Smooth muscle cell of the brain vasculature (primary cell): ENCODE data around the gene ALOX15B.
"Not testable (repeated sequence)": the region's sequence is repeated elsewhere in the genome, so short reads cannot be mapped to it uniquely, and the experiment has no call there.

Experiments
- DNase-seq: peaks from one replicate; pipeline ENCODE4 v3.0.0-alpha.2; 2012; ENCODE audit warnings: low read depth, low spot score

The ALOX15B gene

DNA sequence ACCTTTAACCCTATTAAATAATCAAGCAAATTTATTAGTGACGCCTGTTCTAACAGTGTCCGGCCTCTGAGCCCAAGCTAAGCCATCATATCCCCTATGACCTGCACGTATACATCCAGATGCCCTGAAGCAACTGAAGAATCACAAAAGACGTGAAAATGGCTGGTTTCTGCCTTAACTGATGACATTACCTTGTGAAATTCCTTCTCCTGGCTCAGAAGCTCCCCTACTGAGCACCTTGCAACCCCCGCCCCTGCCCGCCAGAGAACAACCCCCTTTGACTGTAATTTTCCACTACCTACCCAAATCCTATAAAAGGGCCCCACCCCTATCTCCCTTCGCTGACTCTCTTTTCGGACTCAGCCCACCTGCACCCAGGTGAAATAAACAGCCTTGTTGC, 23.0 kb downstream of the ALOX15B start:
- not testable (repeated sequence) for DNase-seq

DNA sequence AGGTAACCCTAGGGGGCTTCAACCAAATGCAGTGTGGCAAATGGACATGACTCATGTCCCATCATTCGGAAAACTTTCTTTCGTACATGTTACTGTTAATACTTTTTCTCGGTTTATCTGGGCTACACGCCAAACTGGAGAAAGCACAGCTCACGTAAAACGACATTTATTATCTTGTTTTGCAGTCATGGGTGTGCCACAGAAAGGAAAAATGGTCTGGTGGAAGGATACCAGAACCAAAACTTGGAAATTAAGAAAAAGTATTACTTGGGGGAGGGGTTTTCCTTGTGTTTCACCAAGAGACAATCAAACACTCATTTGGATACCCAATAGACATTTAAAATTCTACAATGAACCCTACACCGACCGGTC, 23.6 kb downstream of the ALOX15B start:
- DNase-seq, result no peak

DNA sequence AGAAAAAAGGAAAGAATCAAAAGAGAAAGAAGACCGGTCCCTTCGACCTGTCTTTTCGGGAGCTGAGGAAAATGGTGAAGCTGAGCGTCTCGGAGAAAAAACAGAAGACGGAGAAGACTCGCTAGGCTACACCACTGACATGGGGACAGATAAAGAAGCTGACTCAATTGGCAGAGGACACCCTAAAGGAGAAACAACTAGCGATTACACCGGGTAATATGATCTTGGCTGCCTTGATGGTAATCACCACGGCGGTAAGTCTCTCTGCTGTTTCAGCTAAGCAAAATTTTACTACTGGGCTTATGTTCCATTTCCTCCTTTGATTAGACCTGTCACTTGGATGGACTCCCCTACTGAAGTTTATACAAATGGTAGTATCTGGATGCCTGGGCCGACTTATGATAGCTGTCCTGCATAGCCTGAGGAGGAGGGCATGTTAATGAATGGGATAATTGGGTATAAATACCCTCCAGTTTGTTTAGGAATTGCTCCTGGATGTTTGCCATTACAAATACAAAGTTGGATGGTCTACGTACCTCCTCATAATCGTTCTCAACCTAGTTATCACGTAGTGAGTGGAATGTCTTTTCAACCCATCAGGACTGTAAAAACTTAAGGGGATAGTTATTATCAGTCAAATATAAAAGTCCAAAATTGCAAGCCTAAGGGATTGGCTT, 24.1 kb downstream of the ALOX15B start:
- no peak for DNase-seq

DNA sequence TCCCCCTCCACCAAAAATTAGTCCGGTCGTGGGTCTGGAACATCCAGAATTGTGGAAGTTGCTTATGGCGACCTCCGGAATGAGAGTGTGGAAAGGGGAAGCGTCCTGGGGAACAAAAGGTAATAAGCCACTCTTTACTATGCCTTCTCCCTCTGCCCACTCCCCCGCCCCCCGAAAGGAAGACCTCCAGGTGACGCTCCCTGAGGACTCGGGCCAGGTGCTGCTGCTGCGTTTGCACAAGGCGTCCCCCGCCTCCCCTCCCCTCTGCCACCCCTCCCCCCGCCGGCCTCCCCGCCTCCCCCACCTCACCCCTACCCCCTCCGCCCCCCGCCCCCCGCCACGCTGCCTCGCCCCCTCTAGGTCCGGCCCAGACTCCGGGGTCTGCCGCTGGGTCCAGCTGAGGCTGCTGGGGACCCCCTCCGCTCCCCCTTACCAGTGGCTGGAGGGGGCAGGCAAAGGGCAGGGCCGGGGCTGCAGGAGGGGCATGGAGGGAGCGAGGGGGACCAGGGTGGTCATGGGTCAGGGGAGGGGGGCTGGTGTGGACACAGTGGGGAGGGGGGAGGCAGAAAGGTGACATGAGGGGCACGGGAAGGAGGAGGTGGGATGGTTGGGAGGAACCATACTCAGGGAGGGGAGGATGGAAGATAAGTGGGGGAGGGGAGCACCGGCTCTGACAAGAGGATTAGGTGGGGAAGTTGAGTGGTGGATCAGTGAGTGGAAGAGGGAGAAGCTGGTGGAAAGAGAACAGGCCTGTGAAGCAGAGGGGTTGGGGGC, 25.1 kb downstream of the ALOX15B start:
- DNase-seq, result no peak

DNA sequence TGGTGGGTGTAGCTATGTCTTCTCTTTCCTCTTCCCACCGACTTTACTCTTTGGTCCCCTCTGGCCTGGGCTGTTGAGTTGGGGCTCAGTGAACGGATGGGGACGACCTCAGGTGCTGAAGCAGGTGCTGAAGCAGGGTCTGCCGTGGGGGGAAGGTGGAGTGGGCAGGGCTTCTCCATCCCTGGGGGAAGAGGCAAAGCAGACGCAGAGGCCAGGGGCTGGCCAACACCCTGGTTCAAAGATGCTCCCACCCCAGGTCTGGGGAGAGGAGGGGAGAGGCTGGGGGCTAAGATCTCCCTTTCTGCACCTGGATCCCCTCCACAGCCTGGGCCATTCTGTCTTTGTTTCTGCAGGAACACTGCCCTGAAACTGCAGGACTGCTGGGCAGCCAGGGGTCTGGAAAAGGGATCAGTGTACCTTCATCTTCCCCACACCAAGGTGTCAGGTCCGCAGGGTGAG, 25.7 kb downstream of the ALOX15B start:
- no peak for DNase-seq

DNA sequence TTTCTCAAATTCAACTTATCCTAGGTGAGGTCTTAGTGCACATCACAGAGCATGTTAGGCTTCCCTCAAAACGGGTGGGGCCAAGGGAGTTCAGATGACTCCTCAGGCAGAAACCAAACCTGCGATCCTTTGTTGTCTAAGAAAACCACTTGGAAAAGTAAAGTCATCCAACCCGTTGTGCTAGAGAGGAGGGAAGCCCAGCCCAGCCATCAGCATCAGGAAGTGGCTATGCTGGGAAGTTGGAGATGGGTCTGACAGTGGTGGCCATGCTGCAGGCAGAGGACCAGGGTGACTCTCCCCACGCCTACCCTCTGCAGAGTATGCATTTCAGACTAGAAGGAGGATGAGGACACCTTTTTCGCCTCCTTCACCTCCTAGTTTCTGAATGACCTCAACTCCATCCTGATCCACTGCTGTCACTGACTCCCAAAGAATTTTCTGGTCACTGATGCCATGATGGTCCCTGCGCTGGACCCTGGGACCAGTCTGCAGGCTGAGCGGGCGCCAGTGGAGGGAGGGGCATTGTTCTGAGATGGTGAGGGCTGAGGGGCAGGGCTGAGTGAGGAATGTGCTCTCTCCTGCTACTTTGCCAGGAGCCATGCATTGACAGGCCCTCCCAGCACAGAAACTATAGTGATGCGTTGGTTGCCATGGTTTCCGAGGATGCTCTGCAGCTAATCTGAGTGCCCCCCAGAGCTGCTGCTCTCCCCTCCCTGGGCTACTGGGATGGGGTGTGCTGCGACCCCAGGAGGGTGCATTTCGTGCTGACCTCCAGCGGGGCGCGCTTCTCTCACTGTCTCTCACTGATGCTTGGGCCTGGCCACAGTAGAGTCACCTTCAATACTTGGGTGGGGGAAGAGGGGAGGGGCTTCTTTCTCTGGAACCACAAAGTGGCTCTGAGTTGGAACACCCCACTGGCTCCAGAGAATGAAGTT, 28.2 kb downstream of the ALOX15B start:
- no peak for DNase-seq

DNA sequence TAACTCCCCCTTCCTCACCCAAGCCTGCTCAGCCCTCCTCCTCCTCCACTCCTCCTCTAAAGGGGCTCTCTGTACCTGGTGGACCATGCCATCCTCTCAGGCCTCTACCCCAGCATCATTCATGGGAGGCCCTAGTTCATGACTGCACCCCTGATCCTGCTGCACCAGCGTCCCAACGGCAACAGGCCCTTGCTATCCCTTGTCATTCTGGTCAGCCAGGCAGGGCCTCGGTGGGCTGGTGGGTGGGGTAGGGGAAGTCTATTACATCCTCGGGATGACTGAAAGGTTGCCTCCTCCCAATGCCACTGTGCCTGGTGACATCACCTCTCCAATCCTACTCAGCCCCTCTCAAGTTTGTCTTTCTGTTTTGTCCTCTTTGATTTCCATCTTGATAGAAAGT, 28.9 kb downstream of the ALOX15B start:
- DNase-seq, result no peak

DNA sequence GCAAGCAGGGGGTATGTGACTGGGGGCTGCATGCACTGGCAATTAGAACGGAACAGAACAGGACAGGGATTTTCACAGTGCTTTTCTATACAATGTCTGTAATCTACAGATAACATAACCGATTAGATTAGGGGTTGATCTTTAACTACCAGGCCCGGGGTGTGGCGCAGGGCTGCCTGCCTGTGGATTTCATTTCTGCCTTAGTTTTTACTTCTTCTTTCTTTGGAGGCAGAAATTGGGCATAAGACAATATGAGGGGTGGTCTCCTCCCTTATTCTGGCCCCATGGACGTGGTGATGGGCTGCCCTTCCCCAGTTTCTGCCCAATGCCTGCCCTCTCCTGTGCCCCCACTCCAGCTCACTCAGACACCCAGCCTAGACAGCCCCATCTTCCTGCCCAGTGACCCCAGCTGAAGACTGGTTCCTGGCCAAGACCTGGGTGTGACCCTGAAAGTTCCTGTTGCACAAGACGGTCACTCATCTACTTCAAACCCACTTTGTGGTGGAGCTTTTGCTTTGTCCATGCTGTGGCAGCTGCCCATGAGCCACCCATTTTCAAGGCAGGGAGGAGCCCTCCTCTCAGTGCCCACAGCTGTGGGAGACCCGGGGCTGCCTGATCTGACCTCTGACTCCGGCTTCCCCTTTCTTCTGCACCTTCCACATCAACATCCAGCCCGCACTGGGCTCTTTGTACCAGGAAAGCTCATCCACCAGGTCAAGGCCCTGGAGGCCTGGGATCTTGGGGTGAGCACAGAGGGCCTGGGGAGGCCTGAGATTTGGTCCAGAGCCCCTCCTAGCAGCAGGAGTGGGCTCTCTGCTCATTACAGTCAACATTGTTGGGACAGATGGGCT, 30.1 kb downstream of the ALOX15B start:
- no peak for DNase-seq

DNA sequence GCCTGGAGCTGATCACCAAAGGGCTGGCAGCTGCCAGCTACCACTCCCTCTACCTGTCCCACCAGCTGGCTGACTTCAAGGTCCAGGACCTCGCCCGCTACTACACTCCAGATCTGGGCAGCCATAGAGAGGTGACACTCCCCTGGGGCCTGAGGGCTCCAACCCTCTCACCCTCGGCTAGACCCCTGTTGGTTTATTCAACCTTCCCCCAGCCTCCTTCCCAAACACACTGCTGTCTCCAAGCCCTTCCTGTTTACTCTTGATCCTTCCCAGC, 30.7 kb downstream of the ALOX15B start:
- DNase-seq, result no peak

DNA sequence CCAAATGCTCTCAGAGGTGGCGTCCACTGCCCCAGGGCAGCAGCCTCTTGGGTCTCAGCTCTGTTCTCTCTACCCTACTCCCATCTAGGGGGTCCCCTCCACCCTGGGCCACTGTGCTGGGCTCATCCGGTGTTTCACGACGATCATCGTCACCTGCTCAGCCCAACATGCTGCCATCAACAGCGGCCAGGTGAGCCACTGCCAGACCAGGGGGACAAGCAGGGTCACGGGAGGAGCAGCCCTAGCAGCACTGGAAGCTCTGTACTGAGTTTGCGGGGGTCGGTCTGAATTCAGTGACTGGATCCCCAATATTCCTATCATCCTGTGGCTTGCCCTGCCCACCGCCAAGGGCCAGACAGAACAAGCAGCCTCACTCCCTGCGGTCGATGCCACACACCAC, 32.6 kb downstream of the ALOX15B start:
- no peak for DNase-seq

DNA sequence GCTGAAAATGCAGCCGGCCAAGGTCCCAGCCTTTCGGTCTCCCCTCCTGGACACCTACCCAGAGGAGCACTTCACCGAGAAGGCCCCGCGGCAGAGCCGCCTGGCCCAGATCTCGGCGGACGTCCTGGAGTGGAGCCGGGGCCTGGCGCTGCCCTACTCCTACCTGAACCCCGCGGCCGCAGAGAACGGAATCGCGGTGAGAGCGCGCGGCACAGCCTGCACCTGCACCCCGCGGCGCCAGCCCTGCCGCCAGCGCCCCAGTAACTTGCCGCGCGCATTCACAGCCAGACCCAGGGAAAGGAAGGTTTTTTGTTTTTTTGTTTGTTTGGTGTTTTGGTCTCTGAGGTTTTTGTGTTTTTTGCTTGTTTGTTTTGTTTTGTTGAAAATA, 33.5 kb downstream of the ALOX15B start:
- no peak for DNase-seq

DNA sequence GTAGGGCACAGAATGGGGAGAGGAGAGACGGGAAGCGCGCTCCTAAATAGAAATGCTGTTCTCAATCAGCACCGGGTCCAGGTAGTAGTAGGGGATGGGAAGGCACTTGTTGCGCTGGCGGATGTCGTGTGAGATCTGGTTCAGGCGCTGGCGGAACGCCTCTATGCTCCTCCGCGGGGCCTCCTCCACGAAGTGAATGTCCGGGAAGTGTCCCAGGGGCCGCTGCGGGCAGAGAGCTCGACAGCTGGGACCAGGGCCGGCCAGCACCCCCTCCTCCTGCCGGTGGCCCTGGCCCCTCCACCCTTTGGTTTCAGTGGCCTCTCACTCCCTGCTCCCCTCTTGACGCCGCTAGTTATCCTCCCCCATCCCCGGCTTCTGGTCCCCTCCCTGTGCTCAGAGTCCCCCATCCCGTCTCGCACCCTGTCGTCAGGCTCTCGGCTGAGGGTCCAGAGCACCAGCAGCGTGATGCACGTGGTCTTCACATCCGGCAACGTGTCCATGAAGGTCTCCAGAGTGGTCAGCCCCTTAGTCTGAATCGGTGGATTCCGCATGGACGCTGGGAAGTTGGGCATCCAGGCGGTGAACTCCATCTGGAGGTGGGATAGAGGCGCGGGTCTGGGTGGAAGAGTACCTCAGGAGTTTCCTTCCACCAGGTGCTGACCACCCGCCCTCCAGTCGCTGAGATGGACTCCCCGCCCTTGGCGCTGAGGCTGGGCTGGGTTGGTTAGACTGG, 34.0 kb downstream of the ALOX15B start:
- no peak for DNase-seq

DNA sequence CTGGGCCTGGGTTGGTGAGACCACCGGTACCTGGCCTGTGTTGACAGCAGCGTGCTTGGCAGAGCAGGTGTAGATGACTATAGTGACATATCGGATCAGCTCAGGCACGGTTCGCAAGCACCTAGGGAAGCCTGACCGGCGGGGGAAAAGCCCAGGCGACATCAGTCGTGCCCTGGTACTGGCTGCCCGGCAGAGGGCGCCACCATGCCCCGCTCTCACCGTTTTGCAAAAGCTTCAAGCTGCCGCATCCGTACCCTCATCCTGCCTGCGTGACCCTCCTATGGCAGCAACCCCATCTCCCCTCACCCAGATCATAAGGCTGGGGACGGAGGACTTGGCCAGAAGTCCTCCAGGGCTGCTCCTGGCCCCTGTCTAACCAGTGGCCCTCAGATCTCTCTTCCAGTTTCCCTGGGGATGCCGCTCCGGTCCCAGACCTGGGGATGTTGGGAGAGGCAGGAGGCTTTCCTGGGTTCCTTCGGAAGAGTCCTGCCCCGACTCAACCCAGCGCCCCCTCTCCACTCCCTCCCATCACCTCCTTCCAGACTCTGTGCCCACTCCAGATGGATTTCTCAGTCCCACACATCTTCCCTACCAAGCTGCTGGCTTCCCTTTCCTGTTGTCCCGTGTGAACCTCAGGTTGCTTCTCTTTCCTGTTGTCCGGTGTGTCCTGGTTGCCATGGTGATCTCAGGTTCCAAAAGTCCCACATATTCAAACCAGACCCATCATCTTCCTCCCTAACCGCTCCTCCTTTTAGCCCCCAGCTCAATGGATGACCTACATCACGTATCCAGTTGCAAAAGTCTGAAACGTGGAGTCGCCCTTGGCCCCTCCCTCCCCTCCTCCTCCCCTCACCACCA, 35.0 kb downstream of the ALOX15B start:
- no peak for DNase-seq

DNA sequence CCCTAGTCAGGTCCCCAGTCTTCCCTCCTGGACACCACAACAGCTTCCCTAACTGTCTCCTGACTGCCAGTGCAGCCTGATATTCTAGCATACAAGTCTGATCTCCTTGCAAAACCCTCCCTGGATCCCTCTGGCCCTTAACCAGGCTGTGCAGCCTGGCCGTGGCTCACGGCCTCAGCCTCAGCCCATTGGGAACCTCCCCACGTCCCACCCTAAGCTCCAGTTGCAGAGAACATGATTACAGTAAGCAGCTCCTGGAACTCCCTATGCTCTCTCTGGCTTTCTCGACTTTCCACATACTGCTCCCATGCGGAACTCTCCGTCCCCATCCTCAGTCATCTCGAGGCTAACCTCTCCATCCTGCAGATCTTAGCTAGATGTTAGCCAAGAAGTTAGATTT, 35.7 kb downstream of the ALOX15B start:
- no peak for DNase-seq

DNA sequence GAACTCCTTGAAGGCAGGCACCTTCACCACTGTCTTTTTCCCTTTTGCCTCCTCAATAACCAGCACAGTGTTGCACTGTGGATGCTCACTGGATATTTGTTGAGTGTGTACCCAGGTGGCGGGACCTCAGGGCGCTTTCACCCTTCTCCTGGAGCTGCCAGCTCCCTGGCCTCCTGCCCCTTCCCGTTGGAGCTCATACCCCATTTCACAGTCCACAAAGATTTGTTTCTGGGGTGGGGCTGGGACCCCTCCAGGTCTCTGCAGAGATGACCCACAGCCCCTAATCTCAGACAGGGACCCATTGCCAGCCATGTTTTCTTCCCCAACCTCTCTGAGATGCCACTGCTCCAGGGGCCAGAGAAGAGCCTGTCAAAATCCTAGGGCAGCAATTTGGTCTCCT, 36.2 kb downstream of the ALOX15B start:
- DNase-seq, result no peak

DNA sequence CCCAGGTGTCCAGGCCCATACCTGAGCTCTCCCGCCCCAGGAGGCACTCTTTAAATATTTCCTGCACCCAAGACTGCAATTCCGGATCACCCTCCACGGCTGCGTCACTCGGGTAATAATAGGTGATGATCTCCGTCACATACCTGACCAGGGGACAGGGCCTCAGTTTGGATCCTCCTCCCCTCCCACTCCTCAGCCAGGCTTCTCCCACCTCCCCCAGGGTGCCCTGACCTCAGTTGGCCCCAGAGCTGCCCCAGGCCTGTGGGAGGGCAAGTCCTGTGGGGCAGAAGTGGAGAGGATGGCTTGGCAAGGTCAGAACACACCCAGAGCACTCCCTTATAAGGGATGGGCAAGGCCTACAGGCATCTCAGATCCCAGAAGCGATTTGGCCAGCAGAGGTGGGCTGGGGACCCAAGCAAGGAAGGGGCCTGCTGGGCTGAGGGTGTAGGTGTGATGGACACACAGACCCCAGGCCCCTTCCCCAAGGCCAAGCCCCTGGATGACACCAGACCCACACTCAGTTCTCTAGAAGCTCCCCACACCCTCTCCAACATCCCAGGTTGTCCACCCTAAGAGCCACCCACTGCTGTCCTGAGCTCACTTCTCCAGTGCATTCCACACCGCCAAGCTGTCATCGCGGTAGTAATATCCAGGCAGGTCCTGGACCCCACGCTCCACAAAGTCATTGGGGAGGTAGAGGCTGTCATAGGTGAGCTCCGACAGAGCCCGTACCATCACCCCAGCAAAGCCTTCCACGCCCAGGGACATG, 36.9 kb downstream of the ALOX15B start:
- DNase-seq, result no peak

DNA sequence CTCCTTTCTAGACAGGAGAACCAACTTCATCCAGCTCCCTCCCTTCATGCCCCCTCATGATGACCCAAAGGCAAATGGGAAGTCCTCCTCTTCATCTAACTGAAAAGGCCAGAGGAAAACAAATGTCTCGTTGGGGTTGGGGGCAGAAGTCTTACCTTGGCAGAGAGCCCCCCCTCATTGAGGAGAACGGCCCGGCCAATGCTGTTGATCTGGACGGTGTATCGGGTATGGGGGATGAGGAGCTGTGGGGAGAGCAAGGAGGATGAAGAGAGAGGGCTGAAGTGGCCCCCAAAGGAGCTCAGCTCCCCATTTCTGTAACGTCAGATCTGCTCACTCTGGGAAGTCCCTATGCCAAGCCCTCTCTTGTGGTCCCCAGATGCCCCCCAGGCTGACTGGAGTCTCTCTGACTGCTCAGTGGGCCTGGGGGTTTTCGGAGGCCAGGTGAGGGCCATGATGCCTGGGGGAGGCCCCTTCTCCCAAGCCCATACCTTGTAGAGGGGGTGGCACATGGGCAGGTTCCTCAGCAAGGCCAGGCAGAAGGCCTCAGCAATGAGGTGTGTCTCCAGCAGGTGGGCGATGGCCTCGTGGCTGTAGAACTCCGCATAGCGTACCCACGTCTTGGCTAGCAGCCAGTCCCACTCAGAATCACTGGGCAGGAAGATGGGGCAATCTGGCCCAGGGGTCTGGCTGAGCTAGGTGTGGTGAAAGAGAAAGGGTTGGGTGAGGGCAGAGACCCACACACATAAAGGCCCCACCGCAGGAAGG, 37.8 kb downstream of the ALOX15B start:
- DNase-seq, result no peak

DNA sequence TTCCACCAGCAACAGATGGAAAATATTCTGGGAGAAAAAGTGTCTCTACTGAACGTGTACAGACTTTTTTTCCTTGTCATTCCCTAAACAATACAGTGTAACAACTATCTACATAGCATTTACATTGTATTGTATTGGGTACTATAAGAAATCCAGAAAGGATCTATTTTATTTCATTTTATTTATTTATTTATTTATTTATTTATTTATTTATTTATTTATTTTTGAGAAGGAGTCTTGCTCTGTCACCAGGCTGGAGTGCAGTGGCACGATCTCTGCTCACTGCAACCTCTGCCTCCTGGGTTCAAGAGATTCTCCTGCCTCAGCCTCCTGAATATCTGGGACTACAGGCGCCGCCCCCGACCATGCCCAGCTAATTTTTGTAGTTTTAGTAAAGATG, 39.1 kb downstream of the ALOX15B start:
- DNase-seq, result not testable (repeated sequence)
